ENCODE data around the gene RANBP3.
A peak's percentile ranks its signal among the peaks of the same experiment; 100 is the strongest.
"Not testable (repeated sequence)": the region's sequence is repeated elsewhere in the genome, so short reads cannot be mapped to it uniquely, and the experiment has no call there.

RANBP3 gene

GRCh38 chr19:6006896-6007295 is 29.0 kb upstream of the RANBP3 start:
- DNase-seq: no peak

GRCh38 chr19:6006070-6006446 is 28.1 kb upstream of the RANBP3 start:
- DNase-seq: not testable (repeated sequence)

- no peak for DNase-seq
Measured at GRCh38 chr19:6005321-6006069, 27.6 kb upstream of the RANBP3 start.

GRCh38 chr19:6003976-6004375 is 26.0 kb upstream of the RANBP3 start:
- no peak for DNase-seq

- DNase-seq: no peak
Measured at GRCh38 chr19:6002591-6002990, 24.7 kb upstream of the RANBP3 start.

- no peak for DNase-seq
Measured at GRCh38 chr19:6000228-6000847, 22.4 kb upstream of the RANBP3 start.

- no peak for DNase-seq
Measured at GRCh38 chr19:5999693-6000092, 21.8 kb upstream of the RANBP3 start.

GRCh38 chr19:5997371-5997770 is 19.4 kb upstream of the RANBP3 start:
- DNase-seq: no peak

- DNase-seq: no peak
Measured at GRCh38 chr19:5996623-5997320, 18.8 kb upstream of the RANBP3 start.

- peak in 1 of 2 donors; percentile 23 for DNase-seq
Measured at GRCh38 chr19:5996102-5996501, 18.2 kb upstream of the RANBP3 start.

GRCh38 chr19:5995606-5996005 is 17.7 kb upstream of the RANBP3 start:
- DNase-seq: no peak

- DNase-seq: no peak
Measured at GRCh38 chr19:5994405-5995165, 16.6 kb upstream of the RANBP3 start.

- DNase-seq: no peak
Measured at GRCh38 chr19:5993648-5994358, 15.9 kb upstream of the RANBP3 start.

GRCh38 chr19:5993201-5993600 is 15.3 kb upstream of the RANBP3 start:
- DNase-seq: no peak

- no peak for DNase-seq
Measured at GRCh38 chr19:5992756-5993155, 14.8 kb upstream of the RANBP3 start.

GRCh38 chr19:5991244-5991838 is 13.4 kb upstream of the RANBP3 start:
- DNase-seq: no peak

- no peak for DNase-seq
Measured at GRCh38 chr19:5990289-5990797, 12.4 kb upstream of the RANBP3 start.

- DNase-seq: no peak
Measured at GRCh38 chr19:5989388-5990074, 11.6 kb upstream of the RANBP3 start.

- no peak for DNase-seq
Measured at GRCh38 chr19:5988517-5989387, 10.8 kb upstream of the RANBP3 start.

- DNase-seq: peak; percentile 68 to 76
Measured at GRCh38 chr19:5987077-5987818, 9.3 kb upstream of the RANBP3 start.

Measured in activated CD4-positive, alpha-beta T cell treated with anti-CD3 and anti-CD28 coated beads for 4 hours (primary cell).